Esophagus squamous epithelium (tissue), 4 donors: ENCODE results near the gene DNMT3B.

Source experiments
- POLR2A ChIP-seq, 4 donors: fragments of 450-650 bp; IDR thresholded peaks; one replicate each; pipeline ENCODE4 v1.6.1; 2017; ENCODE audit warnings: antibody characterized with exemption in 4 of 4, mild to moderate bottlenecking in 4 of 4, moderate library complexity in 3 of 4
- TF ChIP-seq, protein P1 (sequence below), 6 experiments: fragments of 450-650 bp in 4 of 6; fragments of 200-600 bp in 2 of 6; sonication (generic) in 2 of 6; IDR thresholded peaks; one replicate each; pipeline ENCODE4 v1.5.1; 2016 to 2019; ENCODE audit warnings: antibody characterized with exemption in 6 of 6, mild to moderate bottlenecking in 4 of 6, moderate library complexity in 4 of 6

DNA sequence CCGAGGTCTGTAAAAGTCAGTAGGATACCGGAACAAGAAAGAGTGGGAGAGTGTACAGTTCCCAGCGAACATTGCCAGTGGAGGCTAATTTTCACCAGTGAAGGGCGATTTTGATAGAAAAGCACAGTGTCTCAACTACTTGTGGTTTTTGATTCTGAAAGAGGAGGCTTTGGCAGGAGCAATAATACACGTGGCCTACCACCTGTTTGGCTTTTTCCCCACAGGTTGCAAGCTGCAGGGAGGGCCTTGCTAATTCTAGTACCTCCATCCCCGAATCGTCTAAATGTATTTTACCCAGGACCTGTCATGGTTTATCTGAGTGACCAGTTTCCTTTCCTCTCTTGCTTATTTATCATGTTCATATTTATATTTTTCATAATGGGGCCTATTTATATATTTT is 93.2 kb downstream of the DNMT3B start:
- TF ChIP-seq, protein P1, sequence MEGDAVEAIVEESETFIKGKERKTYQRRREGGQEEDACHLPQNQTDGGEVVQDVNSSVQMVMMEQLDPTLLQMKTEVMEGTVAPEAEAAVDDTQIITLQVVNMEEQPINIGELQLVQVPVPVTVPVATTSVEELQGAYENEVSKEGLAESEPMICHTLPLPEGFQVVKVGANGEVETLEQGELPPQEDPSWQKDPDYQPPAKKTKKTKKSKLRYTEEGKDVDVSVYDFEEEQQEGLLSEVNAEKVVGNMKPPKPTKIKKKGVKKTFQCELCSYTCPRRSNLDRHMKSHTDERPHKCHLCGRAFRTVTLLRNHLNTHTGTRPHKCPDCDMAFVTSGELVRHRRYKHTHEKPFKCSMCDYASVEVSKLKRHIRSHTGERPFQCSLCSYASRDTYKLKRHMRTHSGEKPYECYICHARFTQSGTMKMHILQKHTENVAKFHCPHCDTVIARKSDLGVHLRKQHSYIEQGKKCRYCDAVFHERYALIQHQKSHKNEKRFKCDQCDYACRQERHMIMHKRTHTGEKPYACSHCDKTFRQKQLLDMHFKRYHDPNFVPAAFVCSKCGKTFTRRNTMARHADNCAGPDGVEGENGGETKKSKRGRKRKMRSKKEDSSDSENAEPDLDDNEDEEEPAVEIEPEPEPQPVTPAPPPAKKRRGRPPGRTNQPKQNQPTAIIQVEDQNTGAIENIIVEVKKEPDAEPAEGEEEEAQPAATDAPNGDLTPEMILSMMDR (IDR thresholded peaks at IDR 0.05) = no peak
- no peak for TF ChIP-seq POLR2A (IDR thresholded peaks at IDR 0.05)
